ENCODE measurements around the gene EEF1B2.
"Not testable (repeated sequence)": the region's sequence is repeated elsewhere in the genome, so short reads cannot be mapped to it uniquely, and the experiment has no call there.

The EEF1B2 gene

GRCh38 chr2:206159346-206160124 is at the start of gene EEF1B2, which contains the start of gene NDUFS1:
TSS of gene EEF1B2 (plus strand) at chr2:206159895. CDS start at chr2:206159980, 85 bp downstream.
TSS of gene NDUFS1 (minus strand) at chr2:206159444. CDS start at chr2:206153678, 5,766 bp downstream.
- peak; percentile 96 to 97 for DNase-seq

GRCh38 chr2:206112108-206112507 is 47.6 kb upstream of the EEF1B2 start:
- DNase-seq: no peak

GRCh38 chr2:206112846-206113547 is 46.7 kb upstream of the EEF1B2 start:
- DNase-seq: no peak

GRCh38 chr2:206115026-206115578 is 44.6 kb upstream of the EEF1B2 start:
- no peak for DNase-seq

GRCh38 chr2:206116278-206116677 is 43.4 kb upstream of the EEF1B2 start:
- no peak for DNase-seq

GRCh38 chr2:206122569-206122968 is 37.1 kb upstream of the EEF1B2 start:
- not testable (repeated sequence) for DNase-seq

GRCh38 chr2:206125901-206126300 is 33.8 kb upstream of the EEF1B2 start:
- DNase-seq: no peak

GRCh38 chr2:206127656-206128055 is 32.0 kb upstream of the EEF1B2 start:
- no peak for DNase-seq

- no peak for DNase-seq
These were observed 16.2 kb upstream of the EEF1B2 start for GRCh38 chr2:206143451-206143850.

GRCh38 chr2:206144383-206144782 is 15.3 kb upstream of the EEF1B2 start:
- no peak for DNase-seq

GRCh38 chr2:206145665-206146064 is 14.0 kb upstream of the EEF1B2 start:
- no peak for DNase-seq

- no peak for DNase-seq
These were observed 10.4 kb upstream of the EEF1B2 start for GRCh38 chr2:206149330-206149729.

GRCh38 chr2:206150168-206150567 is 9.5 kb upstream of the EEF1B2 start:
- DNase-seq: no peak

GRCh38 chr2:206150631-206151030 is 9.1 kb upstream of the EEF1B2 start:
- no peak for DNase-seq

- DNase-seq: no peak
These were observed 5.5 kb upstream of the EEF1B2 start for GRCh38 chr2:206154197-206154596.

GRCh38 chr2:206157014-206157413 is 2.7 kb upstream of the EEF1B2 start:
- DNase-seq: not testable (repeated sequence)

- no peak for DNase-seq
These were observed 941 bp upstream of the EEF1B2 start for GRCh38 chr2:206158563-206159345.

GRCh38 chr2:206160125-206160806 is 571 bp downstream of the EEF1B2 start:
- peak in 1 of 2 experiments; percentile 10 for DNase-seq

GRCh38 chr2:206160807-206161179 is 1.1 kb downstream of the EEF1B2 start:
- DNase-seq: no peak

GRCh38 chr2:206162401-206162800 is 2.7 kb downstream of the EEF1B2 start:
- not testable (repeated sequence) for DNase-seq

- DNase-seq: no peak
These were observed 3.7 kb downstream of the EEF1B2 start for GRCh38 chr2:206163251-206163880.

Measured in activated CD4-positive, alpha-beta T cell treated with anti-CD3 and anti-CD28 coated beads, Interleukin-2, amount 50 U/mL, for 48 hours (primary cell).